H9 (cell line): ENCODE results near the gene TAF1. TPM values are rescaled to one million over a fixed set of nuclear protein-coding genes. Genes with fewer than 3 reads are reported as not detected.

ENCODE experiments used
- DNase-seq: peaks from one replicate; pipeline ENCODE4 v3.0.0-alpha.2; 2017
- H2AFZ ChIP-seq: one replicate; pipeline ENCODE4 v1.6.1; 2013; ENCODE audit warnings: mild to moderate bottlenecking, low read length, control low read depth, moderate library complexity
- H2AK5ac ChIP-seq: 2 replicates; pipeline ENCODE4 v1.6.1; 2013; ENCODE audit warnings: low read length, control low read depth, mixed read lengths; ENCODE audit not compliant: insufficient read length
- H2BK120ac ChIP-seq: one replicate; pipeline ENCODE4 v1.6.1; 2013; ENCODE audit warnings: low read depth, mild to moderate bottlenecking, low read length, control low read depth, inconsistent platforms; ENCODE audit not compliant: poor library complexity, severe bottlenecking
- H2BK12ac ChIP-seq: 2 replicates; pipeline ENCODE4 v1.6.1; 2013; ENCODE audit warnings: low read length, control low read depth, mixed read lengths, low read depth; ENCODE audit not compliant: insufficient read length
- H2BK15ac ChIP-seq: 2 replicates; pipeline ENCODE4 v1.6.1; 2013; ENCODE audit warnings: low read depth, low read length, control low read depth
- H2BK20ac ChIP-seq: one replicate; pipeline ENCODE4 v1.6.1; 2013; ENCODE audit warnings: low read depth, mild to moderate bottlenecking, low read length, control low read depth, inconsistent platforms; ENCODE audit not compliant: poor library complexity, severe bottlenecking
- H2BK5ac ChIP-seq: 2 replicates; pipeline ENCODE4 v1.6.1; 2013; ENCODE audit warnings: low read length, control low read depth, mixed read lengths; ENCODE audit not compliant: insufficient read length
- H3K14ac ChIP-seq: 2 replicates; pipeline ENCODE4 v1.6.1; 2013; ENCODE audit warnings: low read length, control low read depth; ENCODE audit not compliant: insufficient read depth
- H3K18ac ChIP-seq: 2 replicates; pipeline ENCODE4 v1.6.1; 2013; ENCODE audit warnings: low read depth, mild to moderate bottlenecking, mixed read lengths, low read length, control low read depth; ENCODE audit not compliant: insufficient read length
- H3K23ac ChIP-seq: 2 replicates; pipeline ENCODE4 v1.6.1; 2013; ENCODE audit warnings: low read length, control low read depth, mixed read lengths, low read depth; ENCODE audit not compliant: insufficient read length
- H3K23me2 ChIP-seq: 2 replicates; pipeline ENCODE4 v1.6.1; 2013; ENCODE audit warnings: low read depth, mild to moderate bottlenecking, mixed read lengths, low read length, control low read depth; ENCODE audit not compliant: insufficient read length, poor library complexity, severe bottlenecking
- H3K27ac ChIP-seq: 2 replicates; pipeline ENCODE4 v1.5.1; 2013; ENCODE audit warnings: low read length, control low read depth, mixed read lengths, low read depth; ENCODE audit not compliant: insufficient read length
- H3K27me3 ChIP-seq: 2 replicates; pipeline ENCODE4 v1.6.1; 2013; ENCODE audit warnings: low read length, control low read depth, inconsistent platforms; ENCODE audit not compliant: insufficient read depth
- H3K4ac ChIP-seq: 2 replicates; pipeline ENCODE4 v1.6.1; 2013; ENCODE audit warnings: low read depth, mild to moderate bottlenecking, control low read depth, inconsistent platforms, low read length, moderate library complexity
- H3K4me1 ChIP-seq: 2 replicates; pipeline ENCODE4 v1.6.1; 2013; ENCODE audit warnings: low read length, control low read depth, inconsistent platforms; ENCODE audit not compliant: insufficient read depth
- H3K4me2 ChIP-seq: 2 replicates; pipeline ENCODE4 v1.6.1; 2013; ENCODE audit warnings: low read length, control low read depth, mixed read lengths; ENCODE audit not compliant: insufficient read length, insufficient read depth
- H3K56ac ChIP-seq: 2 replicates; pipeline ENCODE4 v1.6.1; 2013; ENCODE audit warnings: low read depth, mild to moderate bottlenecking, mixed read lengths, low read length, control low read depth; ENCODE audit not compliant: insufficient read length
- H3K79me1 ChIP-seq: 2 replicates; pipeline ENCODE4 v1.6.1; 2013; ENCODE audit warnings: low read depth, mild to moderate bottlenecking, moderate library complexity, low read length, control low read depth, inconsistent platforms; ENCODE audit not compliant: insufficient read depth, poor library complexity, severe bottlenecking
- H3K79me2 ChIP-seq: 2 replicates; pipeline ENCODE4 v1.6.1; 2013; ENCODE audit warnings: low read length, control low read depth, inconsistent platforms; ENCODE audit not compliant: insufficient read depth
- H3K9ac ChIP-seq: 2 replicates; pipeline ENCODE4 v1.6.1; 2013; ENCODE audit warnings: low read length, control low read depth, mixed read lengths; ENCODE audit not compliant: insufficient read length; ENCODE audit errors: extremely low read depth
- H3K9me3 ChIP-seq: one replicate; pipeline ENCODE4 v1.6.1; 2013; ENCODE audit warnings: low read depth, low read length, inconsistent platforms; ENCODE audit not compliant: control insufficient read depth
- H3T11ph ChIP-seq: one replicate; pipeline ENCODE4 v1.6.1; 2013; ENCODE audit warnings: mild to moderate bottlenecking, low read length, control low read depth, inconsistent platforms
- H4K20me1 ChIP-seq: one replicate; pipeline ENCODE4 v1.6.1; 2013; ENCODE audit not compliant: control insufficient read depth, insufficient read length, insufficient read depth
- H4K5ac ChIP-seq: 2 replicates; pipeline ENCODE4 v1.6.1; 2013; ENCODE audit warnings: low read depth, mild to moderate bottlenecking, mixed read lengths, low read length, control low read depth; ENCODE audit not compliant: insufficient read length
- H4K8ac ChIP-seq: replicated peaks from 2 replicates; pipeline ENCODE4 v1.6.1; 2013; ENCODE audit warnings: low read length, control low read depth, mixed read lengths, low read depth; ENCODE audit not compliant: insufficient read length
- H4K91ac ChIP-seq: 2 replicates; pipeline ENCODE4 v1.6.1; 2013; ENCODE audit warnings: low read depth, mild to moderate bottlenecking, moderate library complexity, mixed read lengths, low read length, control low read depth; ENCODE audit not compliant: insufficient read length
- H3K27ac Mint-ChIP-seq, 3 experiments: 2 replicates in 2 of 3; 3 replicates in 1 of 3; pipeline ENCODE4 v1.8.0; 2020 to 2021; ENCODE audit warnings: mixed read lengths in 3 of 3, mild to moderate bottlenecking in 1 of 3, moderate library complexity in 1 of 3
- H3K27me3 Mint-ChIP-seq: 2 replicates; pipeline ENCODE4 v1.8.0; 2021; ENCODE audit warnings: low read depth, mild to moderate bottlenecking, moderate library complexity, mixed read lengths
- H3K36me3 Mint-ChIP-seq, 3 experiments: 2 replicates in 2 of 3; 3 replicates in 1 of 3; pipeline ENCODE4 v1.8.0; 2020 to 2021; ENCODE audit warnings: low read depth in 3 of 3, mixed read lengths in 3 of 3; ENCODE audit not compliant: insufficient read depth in 1 of 3
- H3K4me1 Mint-ChIP-seq, 2 experiments: 2 replicates each; pipeline ENCODE4 v1.8.0; 2020; ENCODE audit warnings: mixed read lengths in 2 of 2
- H3K4me3 Mint-ChIP-seq, 2 experiments: 2 replicates in 1 of 2; 3 replicates in 1 of 2; pipeline ENCODE4 v1.8.0; 2020 to 2021; ENCODE audit warnings: mild to moderate bottlenecking in 2 of 2, mixed read lengths in 2 of 2, moderate library complexity in 1 of 2
- H3K9me3 Mint-ChIP-seq, 2 experiments: 2 replicates in 1 of 2; 3 replicates in 1 of 2; pipeline ENCODE4 v1.8.0; 2020; ENCODE audit warnings: mild to moderate bottlenecking in 2 of 2, mixed read lengths in 2 of 2, moderate library complexity in 1 of 2
- total RNA-seq: library from RNA; stranded (reverse); gene quantifications from 2 replicates; pipeline ENCODE4 v1.2.1, GENCODE V29; 2021
- TF ChIP-seq, protein P1 (sequence below): fragments of 200-600 bp; sonication (generic); conservative IDR thresholded peaks from 3 replicates; pipeline ENCODE4 v1.8.0; 2021; ENCODE audit warnings: antibody characterized with exemption, mild to moderate bottlenecking

Gene TAF1
- total RNA-seq, 1 experiment from 2014 or later: 32.2 TPM

DNA sequence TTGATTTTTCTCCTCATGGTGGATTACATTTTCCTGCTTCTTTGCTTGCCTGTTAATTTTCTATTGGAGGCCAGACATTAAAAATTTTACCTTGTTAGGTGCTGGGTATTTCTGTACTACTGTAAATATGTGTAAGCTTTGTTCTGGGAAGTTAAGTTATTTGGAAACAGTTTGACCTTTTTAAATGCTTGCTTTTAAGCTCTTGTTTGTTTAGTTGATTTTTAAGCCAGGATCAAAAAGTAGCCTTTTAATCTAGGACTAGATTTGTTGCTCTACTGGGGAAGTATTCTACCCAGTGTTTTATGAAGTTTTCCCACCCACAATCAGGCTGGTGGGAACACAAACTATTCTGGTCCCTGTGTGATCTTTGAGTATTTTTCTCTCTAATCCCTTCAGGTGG, 121.7 kb downstream of the TAF1 start:
- H3K4me1 Mint-ChIP-seq: no peaks in the 10 kb centered on the region; a peak in 1 of 4 replicates
- H3K9me3 ChIP-seq: peaks cover 5% of the 10 kb centered on the region
- TF ChIP-seq, protein P1, sequence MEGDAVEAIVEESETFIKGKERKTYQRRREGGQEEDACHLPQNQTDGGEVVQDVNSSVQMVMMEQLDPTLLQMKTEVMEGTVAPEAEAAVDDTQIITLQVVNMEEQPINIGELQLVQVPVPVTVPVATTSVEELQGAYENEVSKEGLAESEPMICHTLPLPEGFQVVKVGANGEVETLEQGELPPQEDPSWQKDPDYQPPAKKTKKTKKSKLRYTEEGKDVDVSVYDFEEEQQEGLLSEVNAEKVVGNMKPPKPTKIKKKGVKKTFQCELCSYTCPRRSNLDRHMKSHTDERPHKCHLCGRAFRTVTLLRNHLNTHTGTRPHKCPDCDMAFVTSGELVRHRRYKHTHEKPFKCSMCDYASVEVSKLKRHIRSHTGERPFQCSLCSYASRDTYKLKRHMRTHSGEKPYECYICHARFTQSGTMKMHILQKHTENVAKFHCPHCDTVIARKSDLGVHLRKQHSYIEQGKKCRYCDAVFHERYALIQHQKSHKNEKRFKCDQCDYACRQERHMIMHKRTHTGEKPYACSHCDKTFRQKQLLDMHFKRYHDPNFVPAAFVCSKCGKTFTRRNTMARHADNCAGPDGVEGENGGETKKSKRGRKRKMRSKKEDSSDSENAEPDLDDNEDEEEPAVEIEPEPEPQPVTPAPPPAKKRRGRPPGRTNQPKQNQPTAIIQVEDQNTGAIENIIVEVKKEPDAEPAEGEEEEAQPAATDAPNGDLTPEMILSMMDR: no peak

More for the DNA sequence above, 121.7 kb downstream of the TAF1 start:
- Histone ChIP-seq H4K20me1 (no peaks in the 10 kb centered on the region), H3K27me3 (no peaks in the 10 kb centered on the region), H3K27ac (no peak overlapping the region), H3K79me2 (no peaks in the 10 kb centered on the region), H3K4ac (no peak overlapping the region), H2BK15ac (no peak overlapping the region), H4K8ac (no peak overlapping the region), H3K4me2 (no peak overlapping the region), H2AFZ (no peak overlapping the region), H4K91ac (no peak overlapping the region), H2BK5ac (no peak overlapping the region), H3T11ph (no peak overlapping the region), H3K79me1 (no peaks in the 10 kb centered on the region), H3K14ac (no peak overlapping the region), H3K23me2 (no peaks in the 10 kb centered on the region), H2AK5ac (no peak overlapping the region), H4K5ac (no peak overlapping the region), H3K56ac (no peak overlapping the region), H2BK120ac (no peak overlapping the region), H3K18ac (no peak overlapping the region), H2BK20ac (no peak overlapping the region), H2BK12ac (no peak overlapping the region), H3K23ac (no peak overlapping the region), H3K4me1 (no peaks in the 10 kb centered on the region), H3K9ac (no peak overlapping the region)
- peaks cover 69 to 77% of the 10 kb centered on the region in 2 experiments for H3K9me3 Mint-ChIP-seq
- peaks cover under 1% of the 10 kb centered on the region; the same call in 1 of the 2 replicates for H3K27me3 Mint-ChIP-seq
- H3K27ac Mint-ChIP-seq: no peak overlapping the region
- DNase-seq: no peak
- peaks cover 2 to 12% (median 6%) of the 10 kb centered on the region in 3 experiments; a peak in 4 of 7 replicates for H3K36me3 Mint-ChIP-seq
- H3K4me3 Mint-ChIP-seq: no peak overlapping the region
